GM12873 (cell line): ENCODE measurements around the gene NELL1.

ENCODE experiments used
- CTCF ChIP-seq: IDR thresholded peaks from 2 replicates; pipeline ENCODE4 v1.5.1; 2012; ENCODE audit warnings: low read depth, mild to moderate bottlenecking, moderate library complexity, low read length, control low read depth; ENCODE audit not compliant: insufficient read depth; ENCODE audit errors: missing control alignments

Gene NELL1

GRCh38 chr11:21119411-21119810 is 450.0 kb downstream of the NELL1 start:
- no peak for TF ChIP-seq CTCF

- no peak for TF ChIP-seq CTCF
These were observed 452.6 kb downstream of the NELL1 start for GRCh38 chr11:21121991-21122390.

GRCh38 chr11:21122523-21122922 is 453.1 kb downstream of the NELL1 start:
- TF ChIP-seq CTCF: no peak

GRCh38 chr11:21132146-21132720 is 462.8 kb downstream of the NELL1 start:
- TF ChIP-seq CTCF: no peak

DNA sequence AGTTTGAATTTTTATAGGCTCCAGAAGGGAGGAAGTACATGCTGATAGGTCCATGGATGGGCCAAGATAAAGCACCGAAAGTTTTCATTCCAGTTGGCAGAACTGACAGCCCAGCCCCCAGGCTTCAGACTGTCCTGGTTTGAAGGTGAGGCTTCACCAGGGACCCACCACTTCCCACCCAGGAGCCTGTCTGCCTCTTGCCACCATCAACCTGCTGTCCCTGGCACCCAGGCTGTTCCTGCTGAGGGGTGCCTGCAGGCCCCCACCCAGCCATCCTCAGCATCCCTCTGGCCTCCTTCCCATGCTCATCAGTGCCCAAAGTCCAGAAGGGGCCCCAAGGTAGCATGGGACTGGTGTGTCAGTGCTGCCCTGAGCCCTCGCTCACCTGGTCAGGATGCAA is 463.9 kb downstream of the NELL1 start:
- TF ChIP-seq CTCF: no peak

GRCh38 chr11:21133722-21134121 is 464.3 kb downstream of the NELL1 start:
- TF ChIP-seq CTCF: no peak

GRCh38 chr11:21137803-21138202 is 468.4 kb downstream of the NELL1 start:
- no peak for TF ChIP-seq CTCF
